ENCODE results near the gene KLRB1.

DNA sequence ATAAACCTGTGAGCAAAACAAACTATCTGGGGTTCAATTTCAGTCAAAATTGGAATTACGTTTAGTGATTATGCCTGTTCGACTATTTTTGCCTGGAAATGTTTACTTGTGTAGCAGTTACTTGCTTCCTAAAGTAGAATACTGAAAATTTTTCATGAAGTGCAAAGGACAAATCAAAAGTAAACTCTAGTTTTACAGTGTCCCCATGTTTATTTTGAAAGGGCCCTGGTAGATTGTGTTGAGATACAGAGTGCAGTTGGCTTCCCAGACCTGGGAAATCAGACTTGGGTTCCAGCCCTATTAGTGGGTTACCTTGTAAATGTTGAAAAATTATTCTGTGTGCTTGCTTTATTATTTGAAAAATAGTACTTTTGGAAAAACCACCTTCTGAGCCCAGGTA, 17.3 kb downstream of the KLRB1 start:
- TF ChIP-seq, protein P1, sequence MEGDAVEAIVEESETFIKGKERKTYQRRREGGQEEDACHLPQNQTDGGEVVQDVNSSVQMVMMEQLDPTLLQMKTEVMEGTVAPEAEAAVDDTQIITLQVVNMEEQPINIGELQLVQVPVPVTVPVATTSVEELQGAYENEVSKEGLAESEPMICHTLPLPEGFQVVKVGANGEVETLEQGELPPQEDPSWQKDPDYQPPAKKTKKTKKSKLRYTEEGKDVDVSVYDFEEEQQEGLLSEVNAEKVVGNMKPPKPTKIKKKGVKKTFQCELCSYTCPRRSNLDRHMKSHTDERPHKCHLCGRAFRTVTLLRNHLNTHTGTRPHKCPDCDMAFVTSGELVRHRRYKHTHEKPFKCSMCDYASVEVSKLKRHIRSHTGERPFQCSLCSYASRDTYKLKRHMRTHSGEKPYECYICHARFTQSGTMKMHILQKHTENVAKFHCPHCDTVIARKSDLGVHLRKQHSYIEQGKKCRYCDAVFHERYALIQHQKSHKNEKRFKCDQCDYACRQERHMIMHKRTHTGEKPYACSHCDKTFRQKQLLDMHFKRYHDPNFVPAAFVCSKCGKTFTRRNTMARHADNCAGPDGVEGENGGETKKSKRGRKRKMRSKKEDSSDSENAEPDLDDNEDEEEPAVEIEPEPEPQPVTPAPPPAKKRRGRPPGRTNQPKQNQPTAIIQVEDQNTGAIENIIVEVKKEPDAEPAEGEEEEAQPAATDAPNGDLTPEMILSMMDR (IDR thresholded peaks at IDR 0.05), result no peak
- TF ChIP-seq POLR2A (IDR thresholded peaks at IDR 0.05), result no peak
